ENCODE data around the gene NANS. TPM values are rescaled to one million over a fixed set of nuclear protein-coding genes. Genes with fewer than 3 reads are reported as not detected.

Gene NANS
- total RNA-seq, 1 experiment from 2014 or later = 48.9 TPM

GRCh38 chr9:98094851-98095250 lies 38.3 kb downstream of the NANS start:
- Histone ChIP-seq H4K20me1 (ENCODE audit: insufficient read depth) (no peaks in the 10 kb centered on the region), H3K79me2 (ENCODE audit: insufficient read depth, low read length) (no peaks in the 10 kb centered on the region), H3K9me2 (ENCODE audit: insufficient read depth) (no peaks in the 10 kb centered on the region), H3K9ac (ENCODE audit: low read length) (no peak overlapping the region), H3K27ac (ENCODE audit: low read depth, low read length) (no peak overlapping the region), H3K36me3 (ENCODE audit: control insufficient read depth in 1 of 2, insufficient read depth in 2 of 2, low read length in 2 of 2) (0 out of 4 replicates have a peak, but pooled peaks cover 0 to 6% of the 10 kb centered on the region in 2 experiments), H3K4me3 (replicated peaks in 1 of 2; ENCODE audit: low read depth in 1 of 2, low read length in 2 of 2) (no peak overlapping the region), H3K4me1 (ENCODE audit: control insufficient read depth in 1 of 2, insufficient read depth in 2 of 2, low read length in 2 of 2) (no peaks in the 10 kb centered on the region), H2AFZ (ENCODE audit: low read depth, low read length, poor library complexity, severe bottlenecking) (no peak overlapping the region), H3K9me3 (ENCODE audit: control insufficient read depth in 1 of 2, insufficient read depth in 1 of 2, low read depth in 1 of 2, low read length in 2 of 2) (no peaks in the 10 kb centered on the region), H3K4me2 (ENCODE audit: low read length) (no peak overlapping the region), H3K27me3 (ENCODE audit: insufficient read depth, low read length) (no peaks in the 10 kb centered on the region)
- no TSS peak for BruUV-seq (replicated peaks)
- intact Hi-C loops (cut with micrococcal nuclease) = no loop called here
- POLR2A ChIA-PET = no interaction called here
- CTCF ChIA-PET = no interaction called here
- DNase-seq (ENCODE audit: low read depth, low spot score) = no peak
- TF ChIP-seq ZBTB33 (IDR thresholded peaks at IDR 0.05; ENCODE audit: extremely low read depth, insufficient replicate concordance, low read length) (no peak), SP1 (IDR thresholded peaks at IDR 0.05; ENCODE audit: low read depth) (no peak), ZFX (IDR thresholded peaks at IDR 0.05) (no peak), CEBPB (IDR thresholded peaks at IDR 0.05; ENCODE audit: low read depth) (no peak), RAD21 (IDR thresholded peaks at IDR 0.05; ENCODE audit: low read depth) (no peak), SRF (IDR thresholded peaks at IDR 0.05; ENCODE audit: low read depth) (no peak), ATF3 (IDR thresholded peaks at IDR 0.05) (no peak), REST (IDR thresholded peaks at IDR 0.05; ENCODE audit: low read depth) (no peak), YY1 (IDR thresholded peaks at IDR 0.05; ENCODE audit: extremely low read depth, insufficient replicate concordance, low read depth, low read length) (no peak), SIN3A (IDR thresholded peaks at IDR 0.05; ENCODE audit: low read depth) (no peak), EZH2 (IDR thresholded peaks at IDR 0.05) (no peak), EZH2phosphoT487 (IDR thresholded peaks at IDR 0.05; ENCODE audit: borderline replicate concordance) (no peak), JUND (IDR thresholded peaks at IDR 0.05) (no peak), CTCF (IDR thresholded peaks at IDR 0.05 in 2 of 3, conservative IDR thresholded peaks at IDR 0.05 in 1 of 3; ENCODE audit: borderline replicate concordance in 1 of 3, insufficient read depth in 1 of 3, low read depth in 2 of 3, low read length in 2 of 3) (no peak), MAX (IDR thresholded peaks at IDR 0.05) (no peak), POLR2AphosphoS5 (IDR thresholded peaks at IDR 0.05; ENCODE audit: low read depth, low read length) (no peak)
- ATAC-seq = no peak
- RAD21 ChIA-PET (ENCODE audit: low non-redundant PET in 1 of 2, low total read pairs in 2 of 2, uncharacterized antibody in 2 of 2, unreplicated experiment in 2 of 2) = no interaction called here

Measured in HCT116 (cell line).